GM12878 (cell line): Measurements from ENCODE around the gene PRM1. TPM values are rescaled to one million over a fixed set of nuclear protein-coding genes. Genes with fewer than 3 reads are reported as not detected.

Experiments
- ATF7 ChIP-seq: fragments of 450-650 bp; IDR thresholded peaks from 2 replicates; pipeline ENCODE4 v1.6.1; 2016; ENCODE audit warnings: low read depth, mild to moderate bottlenecking
- BCL11A ChIP-seq: IDR thresholded peaks from 2 replicates; pipeline ENCODE4 v1.6.1; 2011; ENCODE audit warnings: low read depth, low read length
- BCLAF1 ChIP-seq: fragments of 450-650 bp; IDR thresholded peaks from 2 replicates; pipeline ENCODE4 v1.6.1; 2017; ENCODE audit warnings: antibody characterized with exemption, mild to moderate bottlenecking, moderate library complexity
- CBFB ChIP-seq: IDR thresholded peaks from 2 replicates; pipeline ENCODE4 v1.6.1; 2016; ENCODE audit warnings: antibody characterized with exemption, low read depth
- CREB1 ChIP-seq: IDR thresholded peaks from 2 replicates; pipeline ENCODE4 v1.6.1; 2012; ENCODE audit warnings: low read depth, mild to moderate bottlenecking, inconsistent platforms
- CREM ChIP-seq: IDR thresholded peaks from 2 replicates; pipeline ENCODE4 v1.6.1; 2014; ENCODE audit warnings: antibody characterized with exemption, low read depth
- E4F1 ChIP-seq: fragments of 450-650 bp; IDR thresholded peaks from 2 replicates; pipeline ENCODE4 v1.6.1; 2018; ENCODE audit warnings: borderline replicate concordance, mild to moderate bottlenecking; ENCODE audit not compliant: partially characterized antibody
- EP300 ChIP-seq, 2 experiments: fragments of 150-350 bp in 1 of 2; IDR thresholded peaks; 2 replicates each; pipeline ENCODE4 v1.6.1; 2011 to 2012; ENCODE audit warnings: low read depth in 2 of 2, low read length in 2 of 2, borderline replicate concordance in 1 of 2, improper control_type of control experiment in 1 of 2, inconsistent platforms in 1 of 2; ENCODE audit not compliant: control insufficient read depth in 1 of 2
- HCFC1 ChIP-seq: fragments of 150-350 bp; IDR thresholded peaks from 2 replicates; pipeline ENCODE4 v1.6.1; 2014; ENCODE audit warnings: low read length
- IRF5 ChIP-seq: fragments of 450-650 bp; IDR thresholded peaks from 2 replicates; pipeline ENCODE4 v1.6.1; 2017; ENCODE audit warnings: borderline replicate concordance
- MEF2A ChIP-seq: IDR thresholded peaks from 2 replicates; pipeline ENCODE4 v1.6.1; 2011; ENCODE audit warnings: low read depth, mild to moderate bottlenecking, low read length, moderate library complexity; ENCODE audit not compliant: insufficient read depth
- NFXL1 ChIP-seq: fragments of 450-650 bp; IDR thresholded peaks from 2 replicates; pipeline ENCODE4 v1.6.1; 2017; ENCODE audit warnings: antibody characterized with exemption, mild to moderate bottlenecking, borderline replicate concordance
- PML ChIP-seq: IDR thresholded peaks from 2 replicates; pipeline ENCODE4 v1.6.1; 2012; ENCODE audit warnings: low read length, inconsistent platforms
- POLR2A ChIP-seq: IDR thresholded peaks from 2 replicates; pipeline ENCODE4 v1.6.1; 2011; ENCODE audit warnings: low read depth, mild to moderate bottlenecking, low read length
- POLR2AphosphoS5 ChIP-seq: IDR thresholded peaks from 2 replicates; pipeline ENCODE4 v1.6.1; 2011; ENCODE audit warnings: mild to moderate bottlenecking, low read length, inconsistent platforms
- RUNX3 ChIP-seq: IDR thresholded peaks from 2 replicates; pipeline ENCODE4 v1.6.1; 2012; ENCODE audit warnings: low read length, inconsistent platforms
- SREBF1 ChIP-seq: IDR thresholded peaks from 2 replicates; pipeline ENCODE4 v1.6.1; 2012; ENCODE audit warnings: mild to moderate bottlenecking, low read length
- ZBTB4 ChIP-seq: fragments of 450-650 bp; formaldehyde crosslinking; IDR thresholded peaks from 2 replicates; pipeline ENCODE4 v1.4.0; 2022; ENCODE audit warnings: mild to moderate bottlenecking, moderate library complexity
- polyA plus RNA-seq, 11 experiments: library from polyadenylated mRNA; depleted of rRNA in 4 of 11; unstranded in 6 of 11; stranded (reverse) in 5 of 11; fragments of >200 nt; fragmentation: Nextera tagmentation in 4 of 11; fragmentation: Illumina TruSeq in 1 of 11; extraction: Ambion mirVana in 4 of 11; extraction: Trizol in 1 of 11; gene quantifications; 1 replicate in 1 of 11; 2 replicates in 10 of 11; pipeline versions ENCODE4 v1.2.1 to v1.2.3, GENCODE V29; 2011 to 2016; ENCODE audit warnings: inconsistent platforms in 2 of 11, missing spikeins in 2 of 11, low read depth in 1 of 11
- total RNA-seq, 4 experiments: library from RNA; depleted of rRNA in 3 of 4; stranded (reverse); fragments of >200 nt in 3 of 4; fragmentation: Illumina TruSeq in 1 of 4; extraction: Trizol in 1 of 4; gene quantifications; 2 replicates each; pipeline versions ENCODE4 v1.2.1 to v1.2.3, GENCODE V29; 2013 to 2021
- TF ChIP-seq, protein P1 (sequence below): fragments of 450-650 bp; IDR thresholded peaks from 2 replicates; pipeline ENCODE4 v1.6.1; 2017; ENCODE audit warnings: low read depth, mild to moderate bottlenecking, moderate library complexity

The PRM1 gene
- total and polyA plus RNA-seq, 10 of the 15 experiments (the other 5 are each of a cell fraction or from before 2014, with no cell fraction given), result 0.20 TPM; not detected in 9

DNA sequence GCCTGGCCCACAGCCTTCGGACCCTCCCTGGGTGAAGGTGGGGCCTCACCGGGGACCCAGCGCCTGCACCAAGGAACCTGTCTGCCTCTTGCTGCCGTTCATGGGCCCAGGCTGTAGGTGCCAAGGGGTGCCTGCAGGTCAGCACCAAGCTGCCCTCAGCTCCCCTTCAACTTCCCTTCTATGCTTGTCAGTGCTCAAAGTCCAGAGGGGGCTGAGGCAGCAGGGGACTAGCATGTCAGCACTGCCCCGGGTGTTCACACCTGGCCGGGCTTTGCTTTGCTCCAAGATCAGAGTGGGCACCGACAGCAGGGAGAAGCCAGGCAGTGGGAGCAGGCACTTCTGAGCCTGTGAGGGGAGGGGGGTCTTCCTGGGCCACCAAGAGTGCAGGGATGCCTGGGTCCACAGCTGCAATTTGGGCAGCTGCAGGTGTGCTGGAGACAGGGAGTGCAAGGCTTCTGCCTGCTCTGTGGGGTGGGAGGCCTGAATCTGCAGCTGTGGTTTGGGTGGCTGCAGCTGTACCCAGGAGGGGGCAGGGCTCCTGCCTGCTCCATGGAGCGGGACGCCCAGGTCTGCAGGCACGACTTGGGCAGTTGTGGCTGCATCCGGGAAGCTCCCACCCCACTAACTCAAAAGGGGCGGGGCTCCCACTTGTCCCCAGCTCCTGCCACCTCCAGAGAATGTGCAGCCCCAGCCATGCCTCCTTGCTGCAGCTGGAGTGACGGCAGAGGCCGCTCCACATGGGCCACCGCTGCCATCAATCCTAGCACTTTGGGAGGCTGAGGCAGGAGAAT is 27.6 kb upstream of the PRM1 start (continued):
- TF ChIP-seq, protein P1, sequence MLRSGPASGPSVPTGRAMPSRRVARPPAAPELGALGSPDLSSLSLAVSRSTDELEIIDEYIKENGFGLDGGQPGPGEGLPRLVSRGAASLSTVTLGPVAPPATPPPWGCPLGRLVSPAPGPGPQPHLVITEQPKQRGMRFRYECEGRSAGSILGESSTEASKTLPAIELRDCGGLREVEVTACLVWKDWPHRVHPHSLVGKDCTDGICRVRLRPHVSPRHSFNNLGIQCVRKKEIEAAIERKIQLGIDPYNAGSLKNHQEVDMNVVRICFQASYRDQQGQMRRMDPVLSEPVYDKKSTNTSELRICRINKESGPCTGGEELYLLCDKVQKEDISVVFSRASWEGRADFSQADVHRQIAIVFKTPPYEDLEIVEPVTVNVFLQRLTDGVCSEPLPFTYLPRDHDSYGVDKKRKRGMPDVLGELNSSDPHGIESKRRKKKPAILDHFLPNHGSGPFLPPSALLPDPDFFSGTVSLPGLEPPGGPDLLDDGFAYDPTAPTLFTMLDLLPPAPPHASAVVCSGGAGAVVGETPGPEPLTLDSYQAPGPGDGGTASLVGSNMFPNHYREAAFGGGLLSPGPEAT, result peak; percentile 89
- TF ChIP-seq MEF2A (0 out of 2 replicates have a peak, but pooled peaks have one; percentile 60), EP300 (IDR thresholded peaks at IDR 0.05; ENCODE audit: borderline replicate concordance in 1 of 2, control insufficient read depth in 1 of 2, low read depth in 2 of 2, low read length in 2 of 2) (peak; percentile 79 to 87), CREM (peak; percentile 61; the same call in 1 of the 2 replicates), NFXL1 (no peak), POLR2AphosphoS5 (no peak), SREBF1 (no peak), ZBTB4 (no peak), IRF5 (no peak), ATF7 (no peak), E4F1 (peak; percentile 11), CBFB (peak; percentile 79), CREB1 (peak; percentile 38; the same call in 1 of the 2 replicates), BCLAF1 (no peak), RUNX3 (peak; percentile 95), PML (no peak), BCL11A (peak; percentile 66; the same call in 1 of the 2 replicates), HCFC1 (no peak), POLR2A (no peak)
